IMR-90 (cell line): ENCODE data around the gene CES4A.

Experiments used
- BHLHE40 ChIP-seq: fragments of 150-350 bp; IDR thresholded peaks from 2 replicates; pipeline ENCODE4 v1.6.1; 2016; ENCODE audit warnings: mild to moderate bottlenecking, low read depth, low read length
- CTCF ChIP-seq: conservative IDR thresholded peaks from 2 replicates; pipeline ENCODE4 v1.5.1; 2012; ENCODE audit warnings: mild to moderate bottlenecking, low read depth, low read length, improper control_type of control experiment
- ELK1 ChIP-seq: fragments of 150-350 bp; IDR thresholded peaks from 2 replicates; pipeline ENCODE4 v1.6.1; 2016; ENCODE audit warnings: low read depth, mild to moderate bottlenecking, low read length, moderate library complexity, borderline replicate concordance
- FOS ChIP-seq: fragments of 150-350 bp; IDR thresholded peaks from 2 replicates; pipeline ENCODE4 v1.6.1; 2016; ENCODE audit warnings: low read depth, low read length
- MAFK ChIP-seq: IDR thresholded peaks from 2 replicates; pipeline ENCODE4 v1.6.1; 2012; ENCODE audit warnings: low read depth, low read length, improper control_type of control experiment
- MXI1 ChIP-seq: IDR thresholded peaks from 2 replicates; pipeline ENCODE4 v1.6.1; 2012; ENCODE audit warnings: low read depth, mild to moderate bottlenecking, low read length, moderate library complexity, borderline replicate concordance
- RFX5 ChIP-seq: IDR thresholded peaks from 2 replicates; pipeline ENCODE4 v1.8.0; 2012; ENCODE audit warnings: low read depth, mild to moderate bottlenecking, low read length, moderate library complexity

GRCh38 chr16:67043420-67043819, 55.0 kb downstream of the CES4A start:
- TF ChIP-seq BHLHE40 (no peak), CTCF (no peak), MAFK (no peak), ELK1 (no peak), RFX5 (no peak), MXI1 (no peak), FOS (no peak)
